OCI-LY7 (cell line): ENCODE measurements around the gene MKS1. TPM values are rescaled to one million over a fixed set of nuclear protein-coding genes. Genes with fewer than 3 reads are reported as not detected.
A peak's percentile ranks its signal among the peaks of the same experiment; 100 is the strongest.

Source experiments
- BruUV-seq: library from RNA; stranded (reverse); fragments of 400-500 nt; replicated peaks from 2 replicates; lab custom pipeline; 2021; lab: Mats Ljungman, UMichigan
- CTCF ChIA-PET: fragments of 300-600 bp; sonication (Branson Sonifier 250); formaldehyde crosslinking; loops from one replicate; lab custom pipeline; 2022; ENCODE audit warnings: antibody characterized with exemption; ENCODE audit not compliant: unreplicated experiment; lab: Charles Lee
- POLR2A ChIA-PET: fragments of 300-600 bp; sonication (Branson Sonifier 250); formaldehyde crosslinking; loops from one replicate; lab custom pipeline; 2022; ENCODE audit warnings: antibody characterized with exemption; lab: Charles Lee
- DNase-seq: peaks from one replicate; pipeline ENCODE4 v3.0.0-alpha.2; 2015; ENCODE audit warnings: low spot score
- H2AFZ ChIP-seq: fragments of 200-600 bp; sonication (generic), shearing (Covaris generic); 2 replicates; pipeline ENCODE4 v1.6.1; 2014; ENCODE audit warnings: mild to moderate bottlenecking, antibody characterized with exemption, low read length, moderate library complexity
- H3K27ac ChIP-seq: fragments of 200-600 bp; sonication (generic); 2 replicates; pipeline ENCODE4 v1.5.1; 2014; ENCODE audit warnings: mixed run types, low read depth, mild to moderate bottlenecking, moderate library complexity, low read length, inconsistent platforms; ENCODE audit not compliant: poor library complexity, severe bottlenecking
- H3K36me3 ChIP-seq: fragments of 200-600 bp; sonication (generic); 2 replicates; pipeline ENCODE4 v1.6.1; 2014; ENCODE audit warnings: mild to moderate bottlenecking, antibody characterized with exemption, low read length, moderate library complexity, mixed read lengths; ENCODE audit not compliant: insufficient read depth
- H3K4me1 ChIP-seq: fragments of 200-600 bp; sonication (generic); 2 replicates; pipeline ENCODE4 v1.5.1; 2014; ENCODE audit warnings: mild to moderate bottlenecking, low read length; ENCODE audit not compliant: insufficient read depth, poor library complexity, severe bottlenecking
- H3K4me2 ChIP-seq: fragments of 200-600 bp; sonication (generic); 2 replicates; pipeline ENCODE4 v1.6.1; 2014; ENCODE audit warnings: mild to moderate bottlenecking, low read length
- H3K4me3 ChIP-seq: fragments of 200-600 bp; sonication (generic); 2 replicates; pipeline ENCODE4 v1.5.1; 2014; ENCODE audit warnings: mild to moderate bottlenecking, low read depth, low read length; ENCODE audit not compliant: poor library complexity, severe bottlenecking
- H3K79me2 ChIP-seq: fragments of 200-600 bp; sonication (generic); 2 replicates; pipeline ENCODE4 v1.6.1; 2016; ENCODE audit warnings: low read depth, mild to moderate bottlenecking, low read length, moderate library complexity, mixed read lengths; ENCODE audit not compliant: insufficient read depth
- H3K9me2 ChIP-seq: fragments of 200-600 bp; sonication (generic); 2 replicates; pipeline ENCODE4 v1.6.1; 2016; ENCODE audit warnings: mild to moderate bottlenecking, low read length, mixed read lengths; ENCODE audit not compliant: insufficient read depth
- H3K9me3 ChIP-seq: fragments of 200-600 bp; sonication (generic); 2 replicates; pipeline ENCODE4 v1.6.1; 2014; ENCODE audit warnings: mild to moderate bottlenecking, mixed run types, low read length, mixed read lengths
- H4K20me1 ChIP-seq: fragments of 200-600 bp; sonication (generic); 2 replicates; pipeline ENCODE4 v1.6.1; 2014; ENCODE audit warnings: mild to moderate bottlenecking, antibody characterized with exemption, low read length, moderate library complexity, mixed read lengths; ENCODE audit not compliant: insufficient read depth
- EZH2phosphoT487 ChIP-seq: fragments of 200-600 bp; sonication (generic); IDR thresholded peaks from 2 replicates; pipeline ENCODE4 v1.6.1; 2018; ENCODE audit warnings: low read depth, borderline replicate concordance, mild to moderate bottlenecking, mixed run types, antibody characterized with exemption, low read length, moderate library complexity, mixed read lengths
- intact Hi-C: fragments of 100-400 bp; cut with micrococcal nuclease; formaldehyde crosslinking; loops from one replicate; pipeline ENCODE4 v1.10.0; 2022; ENCODE audit not compliant: unreplicated experiment
- total RNA-seq, 2 experiments: library from RNA; depleted of rRNA in 1 of 2; stranded (reverse); fragments of >200 nt in 1 of 2; shearing (Covaris generic) in 1 of 2; gene quantifications; 2 replicates each; pipeline ENCODE4 v1.2.3, GENCODE V29; 2014 to 2022
- TF ChIP-seq, protein P1 (sequence below): fragments of 200-600 bp; sonication (generic); conservative IDR thresholded peaks from 2 replicates; pipeline ENCODE4 v1.5.1; 2014; ENCODE audit warnings: mild to moderate bottlenecking, antibody characterized with exemption, low read length, moderate library complexity, mixed read lengths

The MKS1 gene
- total RNA-seq, 2 experiments from 2014 or later = 0.69 to 26.9 TPM

DNA sequence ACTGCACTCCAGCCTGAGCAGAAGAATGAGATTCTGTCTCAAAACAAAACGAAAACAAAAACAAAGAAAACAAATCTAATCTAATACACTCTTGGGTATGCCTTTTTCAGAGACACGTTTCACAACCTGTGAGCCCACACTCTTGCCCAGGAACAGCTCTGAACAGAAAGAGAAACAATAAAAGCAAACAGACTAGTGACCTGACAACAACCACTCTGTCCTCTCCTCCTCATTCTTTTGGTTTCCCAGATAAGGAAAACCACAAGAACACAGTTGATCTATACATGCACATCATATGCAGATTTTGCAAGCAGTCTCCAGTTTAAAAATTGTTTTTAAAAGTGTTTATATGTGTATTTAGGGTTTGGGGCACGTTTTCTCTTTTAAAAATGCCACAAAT is 1.3 kb downstream of the MKS1 start:
- H3K4me1 ChIP-seq = peaks cover 13% of the 10 kb centered on the region
- TF ChIP-seq, protein P1, sequence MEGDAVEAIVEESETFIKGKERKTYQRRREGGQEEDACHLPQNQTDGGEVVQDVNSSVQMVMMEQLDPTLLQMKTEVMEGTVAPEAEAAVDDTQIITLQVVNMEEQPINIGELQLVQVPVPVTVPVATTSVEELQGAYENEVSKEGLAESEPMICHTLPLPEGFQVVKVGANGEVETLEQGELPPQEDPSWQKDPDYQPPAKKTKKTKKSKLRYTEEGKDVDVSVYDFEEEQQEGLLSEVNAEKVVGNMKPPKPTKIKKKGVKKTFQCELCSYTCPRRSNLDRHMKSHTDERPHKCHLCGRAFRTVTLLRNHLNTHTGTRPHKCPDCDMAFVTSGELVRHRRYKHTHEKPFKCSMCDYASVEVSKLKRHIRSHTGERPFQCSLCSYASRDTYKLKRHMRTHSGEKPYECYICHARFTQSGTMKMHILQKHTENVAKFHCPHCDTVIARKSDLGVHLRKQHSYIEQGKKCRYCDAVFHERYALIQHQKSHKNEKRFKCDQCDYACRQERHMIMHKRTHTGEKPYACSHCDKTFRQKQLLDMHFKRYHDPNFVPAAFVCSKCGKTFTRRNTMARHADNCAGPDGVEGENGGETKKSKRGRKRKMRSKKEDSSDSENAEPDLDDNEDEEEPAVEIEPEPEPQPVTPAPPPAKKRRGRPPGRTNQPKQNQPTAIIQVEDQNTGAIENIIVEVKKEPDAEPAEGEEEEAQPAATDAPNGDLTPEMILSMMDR = no peak
- no peak for TF ChIP-seq EZH2phosphoT487
- intact Hi-C loops = no loop called here
- H3K4me2 ChIP-seq = no peak overlapping the region
- H3K9me3 ChIP-seq = no peaks in the 10 kb centered on the region
- BruUV-seq = no TSS peak
- DNase-seq = no peak
- H2AFZ ChIP-seq = no peak overlapping the region
- no peaks in the 10 kb centered on the region for H3K79me2 ChIP-seq
- H3K36me3 ChIP-seq = no peaks in the 10 kb centered on the region
- no peaks in the 10 kb centered on the region for H4K20me1 ChIP-seq
- no peak overlapping the region for H3K4me3 ChIP-seq
- POLR2A ChIA-PET = interaction anchor here (0.7 kb wide), 1 partner anchor 9 kb away, joined by 3 read pairs; no protein-coding TSS in a partner anchor
- no peak overlapping the region for H3K27ac ChIP-seq
- H3K9me2 ChIP-seq = no peaks in the 10 kb centered on the region
- CTCF ChIA-PET = no interaction called here

DNA sequence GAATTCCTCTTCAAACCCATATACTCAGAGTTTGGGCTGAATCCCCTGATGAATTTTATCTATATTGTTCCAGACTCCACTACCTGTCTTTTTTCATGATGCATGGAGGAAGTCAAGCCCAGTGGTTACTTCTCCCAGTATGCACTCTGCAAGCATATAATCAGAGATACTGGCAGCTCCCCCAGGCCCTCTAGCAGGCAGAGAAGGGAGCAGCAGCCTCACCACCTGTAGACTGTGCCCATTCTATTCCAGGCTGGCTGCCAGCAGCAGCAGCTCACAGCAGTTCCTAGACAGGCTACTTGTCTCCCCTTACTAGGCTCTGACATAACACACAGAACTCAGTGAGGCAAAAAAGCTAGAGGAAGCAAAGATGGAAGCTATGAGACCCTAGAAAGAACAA is 3.4 kb downstream of the MKS1 start:
- peaks cover 13% of the 10 kb centered on the region for H3K4me1 ChIP-seq
- no peaks in the 10 kb centered on the region for H3K9me2 ChIP-seq
- TF ChIP-seq EZH2phosphoT487 = no peak
- TF ChIP-seq, protein P1 = peak; percentile 52
- no peaks in the 10 kb centered on the region for H3K9me3 ChIP-seq
- H4K20me1 ChIP-seq = no peaks in the 10 kb centered on the region
- intact Hi-C loops = no loop called here
- POLR2A ChIA-PET = interaction anchor here (1.1 kb wide), 1 partner anchor 128 kb away, joined by 4 read pairs; no protein-coding TSS in a partner anchor
- no peak overlapping the region for H3K4me3 ChIP-seq
- H3K27ac ChIP-seq = no peak overlapping the region
- H3K4me2 ChIP-seq = no peak overlapping the region
- no peaks in the 10 kb centered on the region for H3K79me2 ChIP-seq
- CTCF ChIA-PET = no interaction called here
- H2AFZ ChIP-seq = no peak overlapping the region
- peak; percentile 20 for DNase-seq
- no TSS peak for BruUV-seq
- no peaks in the 10 kb centered on the region for H3K36me3 ChIP-seq

DNA sequence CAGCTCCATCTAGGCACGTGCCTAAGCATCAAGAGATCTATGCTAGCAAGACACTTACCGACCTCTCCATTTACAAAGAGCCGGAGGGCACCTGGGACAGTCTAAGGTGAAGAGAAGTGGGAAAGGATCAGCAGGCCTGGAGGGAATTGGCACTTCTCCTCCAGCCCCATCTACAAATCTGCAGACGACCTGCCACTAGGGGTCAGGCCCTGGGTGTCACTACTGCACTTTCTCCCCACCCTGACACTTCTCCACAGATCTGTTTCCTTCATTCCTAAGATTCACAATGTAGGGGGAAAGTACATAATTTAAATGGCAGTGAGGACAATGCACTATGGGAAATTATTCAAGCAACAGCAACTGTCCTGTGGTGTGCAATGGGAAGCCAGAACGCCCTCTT is 8.1 kb downstream of the MKS1 start:
- POLR2A ChIA-PET = interaction anchor here (0.7 kb wide), 1 partner anchor 20 kb away, joined by 3 read pairs; no protein-coding TSS in a partner anchor
- Histone ChIP-seq H3K36me3 (no peaks in the 10 kb centered on the region), H3K79me2 (no peaks in the 10 kb centered on the region), H3K4me3 (no peak overlapping the region), H2AFZ (no peak overlapping the region), H4K20me1 (no peaks in the 10 kb centered on the region), H3K9me3 (no peaks in the 10 kb centered on the region), H3K4me1 (no peaks in the 10 kb centered on the region), H3K4me2 (no peak overlapping the region), H3K9me2 (no peaks in the 10 kb centered on the region), H3K27ac (no peak overlapping the region)
- intact Hi-C loops = no loop called here
- TF ChIP-seq, protein P1 = peak; percentile 63
- TF ChIP-seq EZH2phosphoT487 = no peak
- no peak for DNase-seq
- CTCF ChIA-PET = no interaction called here
- BruUV-seq = no TSS peak
